Activated T-helper 1 cell treated with anti-CD3 and anti-CD28 coated beads, Interleukin-2, amount 50 U/mL, for 16 hours (primary cell): ENCODE measurements around the gene RPTOR.
A peak's percentile ranks its signal among the peaks of the same experiment; 100 is the strongest.

ENCODE experiments used
- DNase-seq, 2 donors: peaks; one replicate each; pipeline ENCODE4 v3.0.0-alpha.2; 2020; ENCODE audit warnings: low read depth in 1 of 2, low spot score in 1 of 2

The RPTOR gene

GRCh38 chr17:80984749-80985148 lies 440.1 kb downstream of the RPTOR start:
- DNase-seq = no peak

GRCh38 chr17:80986046-80986445 lies 441.4 kb downstream of the RPTOR start:
- DNase-seq = no peak

GRCh38 chr17:80986816-80987475 lies 442.3 kb downstream of the RPTOR start:
- no peak for DNase-seq

- no peak for DNase-seq
These were observed 443.4 kb downstream of the RPTOR start for GRCh38 chr17:80987941-80988461.

DNA sequence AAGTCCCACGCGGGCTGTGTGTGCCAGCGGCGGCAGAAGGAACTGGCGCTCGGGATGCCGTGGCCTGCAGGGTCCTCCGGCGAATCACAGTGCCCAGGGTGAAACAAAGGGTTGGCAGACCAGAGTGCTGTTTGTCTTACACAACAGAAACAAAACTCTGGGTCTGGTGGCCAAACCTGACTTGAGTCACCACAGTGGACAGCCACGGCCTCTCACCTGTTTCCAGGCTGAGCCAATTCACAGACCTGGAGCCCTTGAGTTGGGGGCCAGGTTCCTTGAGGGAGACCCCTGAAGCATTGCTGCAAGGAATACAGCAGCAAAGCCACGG lies 444.9 kb downstream of the RPTOR start:
- DNase-seq = no peak

DNA sequence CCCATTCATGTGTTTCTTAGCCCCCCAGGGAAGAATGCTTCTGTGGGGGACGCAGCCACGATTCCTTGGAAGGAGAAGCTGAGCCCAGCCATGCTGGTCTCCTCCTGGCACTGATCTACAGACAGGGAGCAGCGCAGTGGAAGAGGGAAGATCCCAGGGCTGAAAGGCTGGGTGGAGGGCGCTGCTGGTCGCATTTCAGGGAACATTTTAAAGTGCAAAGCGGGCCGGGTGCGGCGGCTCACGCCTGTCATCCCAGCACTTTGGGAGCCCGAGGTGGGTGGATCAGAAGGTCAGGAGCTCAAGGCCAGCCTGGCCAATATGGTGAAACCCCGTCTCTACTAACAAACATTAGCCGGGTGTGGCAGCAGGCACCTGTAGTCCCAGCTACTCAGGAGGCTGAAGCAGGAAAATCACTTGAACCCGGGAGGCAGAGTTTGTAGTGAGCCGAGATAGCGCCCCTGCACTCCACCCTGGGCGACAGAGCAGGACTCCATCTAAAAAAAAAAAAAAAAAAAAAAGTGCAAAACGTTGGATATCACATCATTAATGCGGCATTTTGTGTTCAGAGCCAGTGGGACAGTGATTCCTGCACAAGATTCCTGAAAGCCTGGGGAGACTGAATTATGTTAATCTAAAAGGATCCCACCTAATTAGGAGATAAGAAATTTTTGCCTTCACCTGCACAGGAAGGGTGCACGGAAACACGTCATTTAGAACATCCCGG lies 446.4 kb downstream of the RPTOR start:
- no peak for DNase-seq

DNA sequence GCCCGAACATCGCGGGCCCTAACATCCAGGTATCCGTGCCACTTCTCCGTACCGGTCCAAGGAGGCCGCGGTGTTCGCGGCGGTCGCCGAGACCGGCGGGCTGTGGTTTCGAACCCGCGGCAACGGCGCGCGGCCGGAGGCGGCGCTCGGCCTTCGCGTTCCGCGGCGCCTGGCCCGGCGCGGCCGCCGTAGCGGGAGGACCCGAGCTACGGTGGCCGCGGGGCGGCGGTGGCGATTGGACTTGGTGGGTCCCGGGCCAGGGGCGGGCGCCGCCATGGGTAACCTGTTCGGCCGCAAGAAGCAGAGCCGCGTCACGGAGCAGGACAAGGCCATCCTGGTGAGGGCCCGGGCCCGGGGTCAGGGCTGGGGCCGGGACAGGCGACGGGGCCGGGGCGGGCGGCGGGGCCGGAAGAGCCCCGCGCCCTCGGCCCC lies 447.0 kb downstream of the RPTOR start, which contains the start of gene CHMP6:
Gene CHMP6, plus strand, starts transcription at position 197 of the 432 bp plus-strand sequence. Its CDS starts 78 bp downstream, at position 275.
- DNase-seq = peak; percentile 42 to 58

DNA sequence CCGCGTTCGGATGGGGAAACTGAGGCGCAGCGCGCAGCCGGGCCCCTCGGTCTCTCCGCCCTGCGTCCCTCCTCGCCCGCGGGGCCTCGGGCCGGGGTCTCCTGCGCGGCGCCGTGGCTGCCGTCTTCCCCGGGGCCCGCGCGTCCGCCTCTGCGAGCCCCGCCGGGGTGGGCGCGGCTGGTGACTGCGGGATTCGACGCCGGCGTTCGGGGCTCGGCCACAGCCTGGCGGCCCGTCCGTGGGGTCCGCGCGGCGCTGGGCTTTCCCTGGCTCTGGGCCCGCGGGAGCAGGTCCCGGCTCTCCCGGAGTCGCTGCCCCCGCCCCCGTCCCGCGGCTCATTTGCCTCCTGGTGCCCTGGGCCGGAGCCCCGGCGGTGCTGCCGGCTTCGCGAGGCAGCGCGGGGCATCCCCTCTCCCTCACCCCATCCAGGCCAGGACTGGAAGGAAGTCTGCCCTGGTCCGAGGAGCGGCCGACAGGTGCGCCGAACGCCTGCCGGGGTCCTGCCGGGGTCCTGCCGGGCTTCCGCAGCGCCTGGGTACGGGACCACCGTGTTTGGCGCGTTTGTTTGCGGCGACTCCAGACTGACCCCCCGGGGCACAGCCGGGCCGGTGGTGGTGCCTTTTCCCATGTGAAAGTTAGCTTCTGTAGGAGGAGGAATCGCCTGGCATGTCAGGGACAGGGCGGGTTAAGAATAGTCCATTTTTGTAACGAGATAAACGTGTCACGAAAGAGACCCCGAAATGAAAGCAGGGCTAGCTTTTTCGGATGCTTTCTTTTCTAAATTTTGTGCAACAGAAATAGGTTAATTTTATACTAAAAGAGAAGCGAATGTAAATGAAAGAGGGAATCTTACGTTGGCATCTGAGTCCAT lies 447.7 kb downstream of the RPTOR start:
- DNase-seq = no peak

GRCh38 chr17:80992948-80993624 lies 448.4 kb downstream of the RPTOR start:
- no peak for DNase-seq

GRCh38 chr17:80995131-80995530 lies 450.5 kb downstream of the RPTOR start:
- DNase-seq = no peak

DNA sequence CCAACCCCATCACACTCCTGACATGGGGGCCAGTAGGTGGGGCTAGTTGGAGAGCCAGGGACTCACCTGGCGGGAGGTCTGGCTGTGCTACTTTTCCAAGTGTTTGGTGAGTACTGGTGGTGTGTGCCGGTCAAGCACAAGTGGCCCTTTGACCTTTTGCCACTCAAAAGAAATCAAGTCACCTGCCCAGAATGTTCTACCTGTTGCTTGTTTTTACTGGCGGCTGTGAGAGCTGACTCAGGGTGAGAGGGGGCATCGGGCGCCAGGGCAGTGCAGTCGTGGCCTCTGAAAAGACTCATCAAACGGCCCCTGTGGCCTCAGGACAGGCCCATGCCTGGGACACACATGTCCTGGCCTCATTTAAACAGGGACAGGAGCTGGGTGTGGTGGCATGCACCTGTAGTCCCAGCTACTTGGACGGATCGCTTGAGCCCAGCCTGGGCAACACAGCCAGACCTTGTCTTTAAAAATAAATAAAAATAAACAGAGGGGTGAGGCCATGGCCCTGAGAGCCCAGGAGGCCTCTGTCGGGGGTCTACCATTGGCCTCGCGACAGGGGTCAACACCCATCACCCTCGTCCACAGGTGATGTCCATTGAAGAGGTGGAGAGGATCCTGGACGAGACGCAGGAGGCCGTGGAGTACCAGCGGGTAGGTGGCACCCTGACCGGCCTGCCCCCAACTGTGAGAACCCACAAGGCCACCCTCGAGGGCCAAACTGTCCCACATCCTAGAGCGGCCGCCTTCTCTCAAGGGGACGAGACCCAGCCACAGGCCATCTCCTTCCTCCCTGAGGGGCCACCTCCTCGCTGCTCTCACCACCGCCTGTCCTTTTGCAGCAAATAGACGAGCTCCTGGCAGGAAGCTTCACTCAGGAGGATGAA lies 452.0 kb downstream of the RPTOR start:
- no peak for DNase-seq

GRCh38 chr17:80997424-80998117 lies 452.9 kb downstream of the RPTOR start:
- no peak for DNase-seq

- no peak for DNase-seq
These were observed 453.6 kb downstream of the RPTOR start for GRCh38 chr17:80998118-80998747.

- no peak for DNase-seq
These were observed 454.3 kb downstream of the RPTOR start for GRCh38 chr17:80998748-80999535.

GRCh38 chr17:80999536-81000333 lies 455.1 kb downstream of the RPTOR start:
- DNase-seq = no peak

GRCh38 chr17:81000334-81000630 lies 455.6 kb downstream of the RPTOR start:
- no peak for DNase-seq

GRCh38 chr17:81000631-81001357 lies 456.2 kb downstream of the RPTOR start:
- no peak for DNase-seq
